ENCODE data around the gene GPHN. TPM values are rescaled to one million over a fixed set of nuclear protein-coding genes. Genes with fewer than 3 reads are reported as not detected.

Gene GPHN
- total RNA-seq, 1 experiment from 2014 or later, result 18.1 TPM

DNA sequence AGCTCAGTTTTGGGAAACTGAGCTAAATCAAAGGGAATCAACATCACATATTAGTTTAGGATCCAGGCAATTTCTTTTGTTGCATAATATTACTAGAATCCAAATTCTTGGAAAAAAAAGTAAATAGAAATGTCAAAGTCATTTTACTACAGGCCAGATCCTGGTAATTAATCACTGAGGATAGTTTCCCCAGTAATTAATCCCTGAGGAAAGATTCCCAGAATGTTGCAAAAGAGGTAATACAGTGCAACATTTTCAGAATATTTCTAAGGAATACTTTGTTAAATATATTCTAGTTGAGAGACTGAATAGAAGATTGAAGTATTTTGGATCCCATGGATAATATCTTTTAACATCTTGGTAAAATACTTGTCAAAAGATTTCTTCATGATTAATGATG, 474.3 kb downstream of the GPHN start:
- Mint-ChIP-seq H3K36me3 (no peaks in the 10 kb centered on the region), H3K9me3 (no peaks in the 10 kb centered on the region), H3K27me3 (ENCODE audit: low read depth) (no peaks in the 10 kb centered on the region), H3K4me1 (no peaks in the 10 kb centered on the region), H3K4me3 (no peak overlapping the region), H3K27ac (no peak overlapping the region)
- CTCF ChIA-PET, result no interaction called here
- POLR2A ChIA-PET, result no interaction called here
- ATAC-seq (no peak), DNase-seq (ENCODE audit: low spot score) (no peak)
- TF ChIP-seq TEAD4 (CRISPR knock-in tag; IDR thresholded peaks at IDR 0.05), result no peak
- TF ChIP-seq ZNF425 (CRISPR knock-in tag; conservative IDR thresholded peaks at IDR 0.05), result no peak
- TF ChIP-seq, protein P1, sequence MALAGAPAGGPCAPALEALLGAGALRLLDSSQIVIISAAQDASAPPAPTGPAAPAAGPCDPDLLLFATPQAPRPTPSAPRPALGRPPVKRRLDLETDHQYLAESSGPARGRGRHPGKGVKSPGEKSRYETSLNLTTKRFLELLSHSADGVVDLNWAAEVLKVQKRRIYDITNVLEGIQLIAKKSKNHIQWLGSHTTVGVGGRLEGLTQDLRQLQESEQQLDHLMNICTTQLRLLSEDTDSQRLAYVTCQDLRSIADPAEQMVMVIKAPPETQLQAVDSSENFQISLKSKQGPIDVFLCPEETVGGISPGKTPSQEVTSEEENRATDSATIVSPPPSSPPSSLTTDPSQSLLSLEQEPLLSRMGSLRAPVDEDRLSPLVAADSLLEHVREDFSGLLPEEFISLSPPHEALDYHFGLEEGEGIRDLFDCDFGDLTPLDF (CRISPR knock-in tag; IDR thresholded peaks at IDR 0.05), result no peak

DNA sequence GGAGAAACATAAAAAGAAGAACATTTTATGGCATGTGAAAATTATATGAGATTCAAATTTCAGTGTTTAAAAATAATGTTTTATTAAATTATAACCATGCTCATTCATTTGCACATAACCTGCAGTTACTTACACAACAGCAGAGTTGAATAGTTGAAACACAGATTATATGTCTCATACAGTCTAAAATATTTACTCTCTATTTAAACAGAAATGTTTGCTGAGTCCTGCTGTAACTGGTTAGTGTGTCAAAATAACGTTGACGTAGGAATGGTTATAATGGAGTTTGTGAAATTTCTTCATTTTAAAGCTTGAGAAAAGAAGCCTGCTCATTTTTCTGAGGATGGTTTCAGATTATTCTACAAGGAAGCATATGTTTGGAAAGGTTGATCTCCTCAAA, 484.8 kb downstream of the GPHN start:
- Mint-ChIP-seq H3K36me3 (no peaks in the 10 kb centered on the region), H3K4me1 (no peaks in the 10 kb centered on the region), H3K9me3 (no peaks in the 10 kb centered on the region), H3K27ac (no peak overlapping the region), H3K4me3 (no peak overlapping the region), H3K27me3 (ENCODE audit: low read depth) (no peaks in the 10 kb centered on the region)
- CTCF ChIA-PET, result no interaction called here
- ATAC-seq (no peak), DNase-seq (ENCODE audit: low spot score) (no peak)
- POLR2A ChIA-PET, result no interaction called here
- TF ChIP-seq, protein P2, sequence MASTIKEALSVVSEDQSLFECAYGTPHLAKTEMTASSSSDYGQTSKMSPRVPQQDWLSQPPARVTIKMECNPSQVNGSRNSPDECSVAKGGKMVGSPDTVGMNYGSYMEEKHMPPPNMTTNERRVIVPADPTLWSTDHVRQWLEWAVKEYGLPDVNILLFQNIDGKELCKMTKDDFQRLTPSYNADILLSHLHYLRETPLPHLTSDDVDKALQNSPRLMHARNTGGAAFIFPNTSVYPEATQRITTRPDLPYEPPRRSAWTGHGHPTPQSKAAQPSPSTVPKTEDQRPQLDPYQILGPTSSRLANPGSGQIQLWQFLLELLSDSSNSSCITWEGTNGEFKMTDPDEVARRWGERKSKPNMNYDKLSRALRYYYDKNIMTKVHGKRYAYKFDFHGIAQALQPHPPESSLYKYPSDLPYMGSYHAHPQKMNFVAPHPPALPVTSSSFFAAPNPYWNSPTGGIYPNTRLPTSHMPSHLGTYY (CRISPR knock-in tag; IDR thresholded peaks at IDR 0.05), result no peak
- TF ChIP-seq NFYB (CRISPR knock-in tag; conservative IDR thresholded peaks at IDR 0.05; ENCODE audit: low read depth) (no peak), PRRX2 (CRISPR knock-in tag; IDR thresholded peaks at IDR 0.05) (no peak), TEAD4 (CRISPR knock-in tag; IDR thresholded peaks at IDR 0.05) (no peak), JAZF1 (CRISPR knock-in tag; IDR thresholded peaks at IDR 0.05) (no peak), ZNF138 (CRISPR knock-in tag; conservative IDR thresholded peaks at IDR 0.05) (no peak), SMAD4 (CRISPR knock-in tag; IDR thresholded peaks at IDR 0.05) (no peak), GRHL2 (CRISPR knock-in tag; IDR thresholded peaks at IDR 0.05; ENCODE audit: insufficient replicate concordance, severe bottlenecking) (no peak), ZNF263 (CRISPR knock-in tag; IDR thresholded peaks at IDR 0.05; ENCODE audit: low read depth) (no peak), CREM (CRISPR knock-in tag; IDR thresholded peaks at IDR 0.05) (no peak)
- TF ChIP-seq, protein P3, sequence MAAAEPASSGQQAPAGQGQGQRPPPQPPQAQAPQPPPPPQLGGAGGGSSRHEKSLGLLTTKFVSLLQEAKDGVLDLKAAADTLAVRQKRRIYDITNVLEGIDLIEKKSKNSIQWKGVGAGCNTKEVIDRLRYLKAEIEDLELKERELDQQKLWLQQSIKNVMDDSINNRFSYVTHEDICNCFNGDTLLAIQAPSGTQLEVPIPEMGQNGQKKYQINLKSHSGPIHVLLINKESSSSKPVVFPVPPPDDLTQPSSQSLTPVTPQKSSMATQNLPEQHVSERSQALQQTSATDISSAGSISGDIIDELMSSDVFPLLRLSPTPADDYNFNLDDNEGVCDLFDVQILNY (CRISPR knock-in tag; IDR thresholded peaks at IDR 0.05), result no peak
- TF ChIP-seq, protein P4, sequence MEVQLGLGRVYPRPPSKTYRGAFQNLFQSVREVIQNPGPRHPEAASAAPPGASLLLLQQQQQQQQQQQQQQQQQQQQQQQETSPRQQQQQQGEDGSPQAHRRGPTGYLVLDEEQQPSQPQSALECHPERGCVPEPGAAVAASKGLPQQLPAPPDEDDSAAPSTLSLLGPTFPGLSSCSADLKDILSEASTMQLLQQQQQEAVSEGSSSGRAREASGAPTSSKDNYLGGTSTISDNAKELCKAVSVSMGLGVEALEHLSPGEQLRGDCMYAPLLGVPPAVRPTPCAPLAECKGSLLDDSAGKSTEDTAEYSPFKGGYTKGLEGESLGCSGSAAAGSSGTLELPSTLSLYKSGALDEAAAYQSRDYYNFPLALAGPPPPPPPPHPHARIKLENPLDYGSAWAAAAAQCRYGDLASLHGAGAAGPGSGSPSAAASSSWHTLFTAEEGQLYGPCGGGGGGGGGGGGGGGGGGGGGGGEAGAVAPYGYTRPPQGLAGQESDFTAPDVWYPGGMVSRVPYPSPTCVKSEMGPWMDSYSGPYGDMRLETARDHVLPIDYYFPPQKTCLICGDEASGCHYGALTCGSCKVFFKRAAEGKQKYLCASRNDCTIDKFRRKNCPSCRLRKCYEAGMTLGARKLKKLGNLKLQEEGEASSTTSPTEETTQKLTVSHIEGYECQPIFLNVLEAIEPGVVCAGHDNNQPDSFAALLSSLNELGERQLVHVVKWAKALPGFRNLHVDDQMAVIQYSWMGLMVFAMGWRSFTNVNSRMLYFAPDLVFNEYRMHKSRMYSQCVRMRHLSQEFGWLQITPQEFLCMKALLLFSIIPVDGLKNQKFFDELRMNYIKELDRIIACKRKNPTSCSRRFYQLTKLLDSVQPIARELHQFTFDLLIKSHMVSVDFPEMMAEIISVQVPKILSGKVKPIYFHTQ (CRISPR knock-in tag; IDR thresholded peaks at IDR 0.05), result no peak
- TF ChIP-seq, protein P5, sequence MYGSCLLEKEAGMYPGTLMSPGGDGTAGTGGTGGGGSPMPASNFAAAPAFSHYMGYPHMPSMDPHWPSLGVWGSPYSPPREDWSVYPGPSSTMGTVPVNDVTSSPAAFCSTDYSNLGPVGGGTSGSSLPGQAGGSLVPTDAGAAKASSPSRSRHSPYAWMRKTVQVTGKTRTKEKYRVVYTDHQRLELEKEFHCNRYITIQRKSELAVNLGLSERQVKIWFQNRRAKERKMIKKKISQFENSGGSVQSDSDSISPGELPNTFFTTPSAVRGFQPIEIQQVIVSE (CRISPR knock-in tag; IDR thresholded peaks at IDR 0.05; ENCODE audit: borderline replicate concordance), result no peak
- TF ChIP-seq, protein P1 (CRISPR knock-in tag; IDR thresholded peaks at IDR 0.05), result no peak
